ENCODE measurements around the gene SH3BGRL2. TPM values are rescaled to one million over a fixed set of nuclear protein-coding genes. Genes with fewer than 3 reads are reported as not detected.

SH3BGRL2 gene
- total RNA-seq, 1 donor = 2.2 TPM

DNA sequence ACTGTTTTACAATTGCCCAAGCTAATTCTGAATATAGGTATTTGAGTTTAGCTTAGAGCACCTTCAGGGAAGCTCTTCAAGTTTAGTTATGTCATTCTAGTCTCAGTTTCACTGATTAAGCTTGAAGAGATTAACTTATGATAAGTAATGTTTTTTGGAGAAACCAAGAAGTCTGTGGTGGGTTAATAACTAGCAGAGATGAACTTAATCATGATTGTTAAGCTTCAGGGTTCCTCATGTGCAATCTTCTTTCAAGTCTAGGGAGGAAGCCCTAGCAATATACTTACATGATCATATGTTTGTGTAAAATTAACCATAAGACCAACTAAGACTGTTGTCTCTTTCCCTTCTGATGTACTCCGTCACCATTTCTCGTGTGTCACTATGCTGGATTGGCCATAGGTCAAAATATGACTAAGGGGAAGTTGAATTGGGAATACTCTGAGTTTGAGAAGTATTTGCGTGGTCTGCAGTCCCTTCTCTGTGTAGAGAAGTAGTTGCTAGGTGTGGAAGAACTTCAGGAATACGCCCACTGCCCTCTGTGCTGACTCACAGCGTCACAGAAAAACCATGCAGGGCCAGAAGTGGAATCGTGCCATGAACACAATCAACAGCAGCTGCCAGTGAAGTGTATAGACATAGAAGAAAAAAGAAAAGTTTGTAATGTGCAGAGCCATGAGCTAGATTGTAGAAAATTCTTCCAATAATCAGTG is 88.3 kb downstream of the SH3BGRL2 start:
- no peaks in the 10 kb centered on the region for H3K79me2 ChIP-seq (ENCODE audit: insufficient read depth, low read length)
- no peaks in the 10 kb centered on the region for H4K20me1 ChIP-seq (ENCODE audit: insufficient read depth, low read length)
- no peak overlapping the region for H3K27ac ChIP-seq (ENCODE audit: low read depth, low read length)
- no peaks in the 10 kb centered on the region for H3K36me3 ChIP-seq (ENCODE audit: insufficient read depth, low read length)
- no peak for DNase-seq (ENCODE audit: insufficient read length, low spot score, missing footprints)
- H2AFZ ChIP-seq (ENCODE audit: low read length) = no peak overlapping the region
- TF ChIP-seq, protein P1, sequence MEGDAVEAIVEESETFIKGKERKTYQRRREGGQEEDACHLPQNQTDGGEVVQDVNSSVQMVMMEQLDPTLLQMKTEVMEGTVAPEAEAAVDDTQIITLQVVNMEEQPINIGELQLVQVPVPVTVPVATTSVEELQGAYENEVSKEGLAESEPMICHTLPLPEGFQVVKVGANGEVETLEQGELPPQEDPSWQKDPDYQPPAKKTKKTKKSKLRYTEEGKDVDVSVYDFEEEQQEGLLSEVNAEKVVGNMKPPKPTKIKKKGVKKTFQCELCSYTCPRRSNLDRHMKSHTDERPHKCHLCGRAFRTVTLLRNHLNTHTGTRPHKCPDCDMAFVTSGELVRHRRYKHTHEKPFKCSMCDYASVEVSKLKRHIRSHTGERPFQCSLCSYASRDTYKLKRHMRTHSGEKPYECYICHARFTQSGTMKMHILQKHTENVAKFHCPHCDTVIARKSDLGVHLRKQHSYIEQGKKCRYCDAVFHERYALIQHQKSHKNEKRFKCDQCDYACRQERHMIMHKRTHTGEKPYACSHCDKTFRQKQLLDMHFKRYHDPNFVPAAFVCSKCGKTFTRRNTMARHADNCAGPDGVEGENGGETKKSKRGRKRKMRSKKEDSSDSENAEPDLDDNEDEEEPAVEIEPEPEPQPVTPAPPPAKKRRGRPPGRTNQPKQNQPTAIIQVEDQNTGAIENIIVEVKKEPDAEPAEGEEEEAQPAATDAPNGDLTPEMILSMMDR (IDR thresholded peaks at IDR 0.05; ENCODE audit: extremely low read depth, low read depth, low read length) = no peak
- H3K4me1 ChIP-seq (ENCODE audit: insufficient read depth, low read length) = no peaks in the 10 kb centered on the region
- no peak overlapping the region for H3K4me2 ChIP-seq (ENCODE audit: insufficient read depth, low read length)
- no peaks in the 10 kb centered on the region for H3K27me3 ChIP-seq (ENCODE audit: insufficient read depth, low read length)
- no peaks in the 10 kb centered on the region for H3K9me3 ChIP-seq (ENCODE audit: low read depth, low read length)
- no peak overlapping the region for H3K4me3 ChIP-seq (ENCODE audit: insufficient read depth, low read length)

DNA sequence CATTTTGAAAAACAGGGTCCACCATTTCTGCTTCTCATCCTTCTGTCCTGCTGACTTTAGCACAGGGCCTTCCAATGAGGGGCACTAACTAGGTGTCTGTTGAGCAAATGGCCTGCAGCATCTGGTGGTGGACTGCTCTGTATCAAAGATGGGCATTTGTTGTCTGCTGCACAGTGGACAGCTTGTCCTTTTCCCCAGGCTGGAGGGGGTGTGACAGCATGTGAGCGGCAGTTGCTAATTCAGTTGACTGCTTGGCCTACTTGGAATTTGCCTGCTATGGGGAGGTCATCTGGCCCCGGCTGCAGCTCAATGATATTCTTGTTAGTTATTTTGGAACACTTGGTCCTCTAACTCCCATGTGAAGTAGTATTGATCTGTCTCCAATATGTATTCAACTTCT is 93.7 kb downstream of the SH3BGRL2 start:
- Histone ChIP-seq H3K4me2 (ENCODE audit: insufficient read depth, low read length) (no peak overlapping the region), H3K9me3 (ENCODE audit: low read depth, low read length) (no peaks in the 10 kb centered on the region), H4K20me1 (ENCODE audit: insufficient read depth, low read length) (no peaks in the 10 kb centered on the region), H2AFZ (ENCODE audit: low read length) (no peak overlapping the region), H3K27me3 (ENCODE audit: insufficient read depth, low read length) (no peaks in the 10 kb centered on the region), H3K4me3 (ENCODE audit: insufficient read depth, low read length) (no peak overlapping the region), H3K27ac (ENCODE audit: low read depth, low read length) (no peak overlapping the region), H3K79me2 (ENCODE audit: insufficient read depth, low read length) (no peaks in the 10 kb centered on the region), H3K36me3 (ENCODE audit: insufficient read depth, low read length) (no peaks in the 10 kb centered on the region), H3K4me1 (ENCODE audit: insufficient read depth, low read length) (no peaks in the 10 kb centered on the region)
- no peak for DNase-seq (ENCODE audit: insufficient read length, low spot score, missing footprints)
- TF ChIP-seq, protein P1 (IDR thresholded peaks at IDR 0.05; ENCODE audit: extremely low read depth, low read depth, low read length) = no peak

DNA sequence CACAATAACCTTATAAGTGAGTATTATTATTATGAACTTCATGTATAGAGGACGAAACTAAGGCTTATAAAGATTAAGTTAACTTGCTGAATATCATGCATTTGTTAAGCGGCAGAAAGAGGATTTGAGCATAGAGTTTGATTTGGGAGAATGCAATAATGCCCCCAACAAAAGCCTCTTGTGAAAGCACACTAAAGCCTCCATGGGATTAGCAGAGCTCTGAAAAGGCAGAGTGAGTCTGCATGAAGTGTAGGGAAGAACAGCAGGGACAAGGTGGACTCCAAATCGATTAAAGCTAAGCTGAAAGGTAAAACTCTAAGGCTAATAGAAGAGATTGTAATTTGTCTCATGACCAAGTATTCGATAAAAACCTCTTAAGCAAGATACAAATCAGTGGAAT is 100.3 kb downstream of the SH3BGRL2 start:
- Histone ChIP-seq H3K36me3 (ENCODE audit: insufficient read depth, low read length) (no peaks in the 10 kb centered on the region), H2AFZ (ENCODE audit: low read length) (no peak overlapping the region), H3K9me3 (ENCODE audit: low read depth, low read length) (no peaks in the 10 kb centered on the region), H3K79me2 (ENCODE audit: insufficient read depth, low read length) (no peaks in the 10 kb centered on the region), H3K4me1 (ENCODE audit: insufficient read depth, low read length) (no peaks in the 10 kb centered on the region), H3K4me2 (ENCODE audit: insufficient read depth, low read length) (no peak overlapping the region), H3K4me3 (ENCODE audit: insufficient read depth, low read length) (no peak overlapping the region), H4K20me1 (ENCODE audit: insufficient read depth, low read length) (no peaks in the 10 kb centered on the region), H3K27ac (ENCODE audit: low read depth, low read length) (no peak overlapping the region), H3K27me3 (ENCODE audit: insufficient read depth, low read length) (peaks cover 12% of the 10 kb centered on the region)
- DNase-seq (ENCODE audit: insufficient read length, low spot score, missing footprints) = no peak
- TF ChIP-seq, protein P1 (IDR thresholded peaks at IDR 0.05; ENCODE audit: extremely low read depth, low read depth, low read length) = no peak

DNA sequence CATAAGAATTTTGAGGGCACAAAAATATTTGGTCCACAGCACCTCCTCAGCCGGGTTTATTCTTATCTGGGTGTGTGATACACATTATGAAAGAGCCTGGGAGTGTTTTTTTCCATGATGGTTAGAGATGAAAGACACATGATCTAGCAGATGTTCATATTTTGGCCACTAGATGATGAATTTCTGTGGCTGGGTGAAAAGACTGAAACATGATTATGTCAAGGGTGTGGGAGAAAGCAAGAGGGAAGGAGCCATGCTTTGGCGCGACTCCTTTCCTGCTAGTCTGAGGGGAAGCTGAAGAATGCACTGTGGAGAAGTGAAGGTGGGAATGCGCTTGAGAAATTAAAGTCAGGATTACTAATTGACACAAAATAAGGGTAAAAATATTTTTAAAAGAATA is 102.3 kb downstream of the SH3BGRL2 start:
- TF ChIP-seq, protein P1 (IDR thresholded peaks at IDR 0.05; ENCODE audit: extremely low read depth, low read depth, low read length) = no peak
- no peak overlapping the region for H2AFZ ChIP-seq (ENCODE audit: low read length)

More for the DNA sequence above, 102.3 kb downstream of the SH3BGRL2 start:
- no peak overlapping the region for H3K4me3 ChIP-seq (ENCODE audit: insufficient read depth, low read length)
- peaks cover 12% of the 10 kb centered on the region for H3K27me3 ChIP-seq (ENCODE audit: insufficient read depth, low read length)
- H3K27ac ChIP-seq (ENCODE audit: low read depth, low read length) = no peak overlapping the region
- H3K4me2 ChIP-seq (ENCODE audit: insufficient read depth, low read length) = no peak overlapping the region
- no peaks in the 10 kb centered on the region for H3K79me2 ChIP-seq (ENCODE audit: insufficient read depth, low read length)
- no peaks in the 10 kb centered on the region for H3K36me3 ChIP-seq (ENCODE audit: insufficient read depth, low read length)
- no peak for DNase-seq (ENCODE audit: insufficient read length, low spot score, missing footprints)
- H3K9me3 ChIP-seq (ENCODE audit: low read depth, low read length) = no peaks in the 10 kb centered on the region
- no peaks in the 10 kb centered on the region for H3K4me1 ChIP-seq (ENCODE audit: insufficient read depth, low read length)
- no peaks in the 10 kb centered on the region for H4K20me1 ChIP-seq (ENCODE audit: insufficient read depth, low read length)

All from osteoblast (primary cell).